Measurements from ENCODE around the gene CNGA3. TPM values are rescaled to one million over a fixed set of nuclear protein-coding genes. Genes with fewer than 3 reads are reported as not detected.

Gene CNGA3
- polyA plus RNA-seq, 4 donors: not detected

GRCh38 chr2:98324181-98324580 lies 22.1 kb upstream of the CNGA3 start:
- DNase-seq (ENCODE audit: low read depth in 4 of 4, low spot score in 3 of 4): no peak

GRCh38 chr2:98327776-98328175 lies 18.5 kb upstream of the CNGA3 start:
- no peak for DNase-seq (ENCODE audit: low read depth in 4 of 4, low spot score in 3 of 4)

GRCh38 chr2:98329549-98329948 lies 16.7 kb upstream of the CNGA3 start:
- DNase-seq (ENCODE audit: low read depth in 4 of 4, low spot score in 3 of 4): no peak

GRCh38 chr2:98332989-98333388 lies 13.3 kb upstream of the CNGA3 start:
- no peak for DNase-seq (ENCODE audit: low read depth in 4 of 4, low spot score in 3 of 4)

GRCh38 chr2:98333922-98334321 lies 12.3 kb upstream of the CNGA3 start:
- DNase-seq (ENCODE audit: low read depth in 4 of 4, low spot score in 3 of 4): no peak

- no peak for DNase-seq (ENCODE audit: low read depth in 4 of 4, low spot score in 3 of 4)
Measured at GRCh38 chr2:98334439-98335078, 11.7 kb upstream of the CNGA3 start.

- DNase-seq (ENCODE audit: low read depth in 4 of 4, low spot score in 3 of 4): no peak
Measured at GRCh38 chr2:98335271-98335670, 11.0 kb upstream of the CNGA3 start.

- no peak for DNase-seq (ENCODE audit: low read depth in 4 of 4, low spot score in 3 of 4)
Measured at GRCh38 chr2:98341241-98341640, 5.0 kb upstream of the CNGA3 start.

GRCh38 chr2:98343285-98343684 lies 3.0 kb upstream of the CNGA3 start:
- no peak for DNase-seq (ENCODE audit: low read depth in 4 of 4, low spot score in 3 of 4)

GRCh38 chr2:98347298-98348065 lies 1.2 kb downstream of the CNGA3 start:
- no peak for DNase-seq (ENCODE audit: low read depth in 4 of 4, low spot score in 3 of 4)

GRCh38 chr2:98348066-98348561 lies 1.9 kb downstream of the CNGA3 start:
- no peak for DNase-seq (ENCODE audit: low read depth in 4 of 4, low spot score in 3 of 4)

GRCh38 chr2:98350411-98350810 lies 4.2 kb downstream of the CNGA3 start:
- no peak for DNase-seq (ENCODE audit: low read depth in 4 of 4, low spot score in 3 of 4)

- no peak for DNase-seq (ENCODE audit: low read depth in 4 of 4, low spot score in 3 of 4)
Measured at GRCh38 chr2:98355881-98356280, 9.6 kb downstream of the CNGA3 start.

GRCh38 chr2:98356729-98357128 lies 10.5 kb downstream of the CNGA3 start:
- no peak for DNase-seq (ENCODE audit: low read depth in 4 of 4, low spot score in 3 of 4)

GRCh38 chr2:98357849-98358248 lies 11.6 kb downstream of the CNGA3 start:
- no peak for DNase-seq (ENCODE audit: low read depth in 4 of 4, low spot score in 3 of 4)

- no peak for DNase-seq (ENCODE audit: low read depth in 4 of 4, low spot score in 3 of 4)
Measured at GRCh38 chr2:98359986-98360385, 13.7 kb downstream of the CNGA3 start.

GRCh38 chr2:98367721-98368120 lies 21.5 kb downstream of the CNGA3 start:
- DNase-seq (ENCODE audit: low read depth in 4 of 4, low spot score in 3 of 4): no peak

- DNase-seq (ENCODE audit: low read depth in 4 of 4, low spot score in 3 of 4): no peak
Measured at GRCh38 chr2:98369710-98370239, 23.5 kb downstream of the CNGA3 start.

GRCh38 chr2:98372121-98372520 lies 25.9 kb downstream of the CNGA3 start:
- no peak for DNase-seq (ENCODE audit: low read depth in 4 of 4, low spot score in 3 of 4)

- DNase-seq (ENCODE audit: low read depth in 4 of 4, low spot score in 3 of 4): no peak
Measured at GRCh38 chr2:98372579-98372978, 26.3 kb downstream of the CNGA3 start.

GRCh38 chr2:98374286-98374685 lies 28.0 kb downstream of the CNGA3 start:
- no peak for DNase-seq (ENCODE audit: low read depth in 4 of 4, low spot score in 3 of 4)
